Large intestine (tissue), 3 donors: ENCODE results near the gene PINK1. TPM values are rescaled to one million over a fixed set of nuclear protein-coding genes. Genes with fewer than 3 reads are reported as not detected.

Experiments used
- DNase-seq, 2 donors: peaks; one replicate each; pipeline versions ENCODE4 v3.0.0 to v3.0.0-alpha.2; 2013
- H3K27ac ChIP-seq: one replicate; pipeline ENCODE4 v1.5.1; 2013; ENCODE audit warnings: low read length
- H3K27me3 ChIP-seq: 2 replicates; pipeline ENCODE4 v1.6.1; 2013; ENCODE audit warnings: low read length; ENCODE audit not compliant: control insufficient read depth, insufficient read depth
- H3K36me3 ChIP-seq: 2 replicates; pipeline ENCODE4 v1.6.1; 2013; ENCODE audit warnings: low read length; ENCODE audit not compliant: control insufficient read depth, insufficient read depth
- H3K4me1 ChIP-seq: one replicate; pipeline ENCODE4 v1.6.1; 2013; ENCODE audit warnings: low read length; ENCODE audit not compliant: control insufficient read depth, insufficient read depth
- H3K4me3 ChIP-seq: one replicate; pipeline ENCODE4 v1.5.1; 2013; ENCODE audit warnings: low read length
- H3K9me3 ChIP-seq: one replicate; pipeline ENCODE4 v1.6.1; 2013; ENCODE audit warnings: mild to moderate bottlenecking, low read depth, low read length, moderate library complexity; ENCODE audit not compliant: control insufficient read depth
- WGBS: methylation state at CpG from one replicate; pipeline ENCODE4 v1.1.5; 2013; ENCODE audit warnings: low lambda C conversion rate; ENCODE audit not compliant: insufficient coverage; 5-methylcytosine and 5-hydroxymethylcytosine counted together
- polyA plus RNA-seq: library from polyadenylated mRNA; unstranded; fragments of 120-200 nt; gene quantifications from one replicate; pipeline ENCODE4 v1.2.1, GENCODE V29; 2013

The PINK1 gene
- polyA plus RNA-seq, 1 donor, result 36.3 TPM

DNA sequence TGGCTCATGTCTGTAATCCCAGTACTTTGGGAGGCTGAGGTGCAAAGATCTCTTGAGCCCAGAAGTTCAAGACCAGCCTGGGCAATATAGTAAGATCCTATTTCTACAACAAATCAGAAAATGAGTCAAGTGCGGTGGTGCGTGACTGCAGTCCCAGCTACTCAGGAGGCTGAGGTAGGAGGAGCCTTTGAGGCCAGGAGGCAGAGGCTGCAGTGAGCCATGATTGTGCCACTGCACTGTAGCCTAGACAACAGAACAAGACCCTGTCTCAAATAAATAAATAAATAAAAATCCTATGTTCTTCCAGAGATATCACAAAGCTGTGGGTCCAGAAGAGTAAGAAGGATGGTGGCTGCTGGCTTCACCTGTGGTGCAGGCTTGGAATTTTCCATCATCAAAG lies 22.3 kb upstream of the PINK1 start:
- peaks cover 13% of the 10 kb centered on the region for H3K4me1 ChIP-seq
- no CpG with 5 or more reads among the region's 2 CpGs for WGBS
- no peak overlapping the region for H3K27ac ChIP-seq
- H3K9me3 ChIP-seq, result no peaks in the 10 kb centered on the region
- no peaks in the 10 kb centered on the region for H3K27me3 ChIP-seq
- H3K36me3 ChIP-seq, result no peaks in the 10 kb centered on the region
- no peak for DNase-seq
- H3K4me3 ChIP-seq, result no peak overlapping the region

DNA sequence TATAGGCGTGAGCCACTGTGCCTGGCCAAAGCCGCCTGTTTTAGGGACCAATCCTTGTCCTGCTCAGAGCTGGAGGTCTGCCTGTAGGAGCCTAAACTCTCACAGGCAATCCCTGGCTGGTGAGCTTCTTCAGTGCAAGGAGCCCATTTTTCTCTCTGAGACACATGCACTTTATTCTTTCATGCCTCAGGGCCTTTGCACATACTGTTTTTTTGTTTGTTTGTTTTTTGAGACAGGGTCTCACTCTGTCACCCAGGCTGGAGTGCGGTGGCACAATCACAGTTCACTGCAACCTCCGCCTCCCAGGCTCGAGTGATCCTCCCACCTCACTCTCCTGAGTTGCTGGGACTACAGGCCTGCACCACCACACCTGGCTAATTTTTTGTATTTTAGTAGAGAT lies 21.6 kb upstream of the PINK1 start:
- Histone ChIP-seq H3K27ac (no peak overlapping the region), H3K36me3 (no peaks in the 10 kb centered on the region), H3K9me3 (no peaks in the 10 kb centered on the region), H3K27me3 (no peaks in the 10 kb centered on the region), H3K4me1 (peaks cover 13% of the 10 kb centered on the region), H3K4me3 (no peak overlapping the region)
- DNase-seq, result no peak
- WGBS, result 100% methylated on average over 1 of the region's 5 CpGs

DNA sequence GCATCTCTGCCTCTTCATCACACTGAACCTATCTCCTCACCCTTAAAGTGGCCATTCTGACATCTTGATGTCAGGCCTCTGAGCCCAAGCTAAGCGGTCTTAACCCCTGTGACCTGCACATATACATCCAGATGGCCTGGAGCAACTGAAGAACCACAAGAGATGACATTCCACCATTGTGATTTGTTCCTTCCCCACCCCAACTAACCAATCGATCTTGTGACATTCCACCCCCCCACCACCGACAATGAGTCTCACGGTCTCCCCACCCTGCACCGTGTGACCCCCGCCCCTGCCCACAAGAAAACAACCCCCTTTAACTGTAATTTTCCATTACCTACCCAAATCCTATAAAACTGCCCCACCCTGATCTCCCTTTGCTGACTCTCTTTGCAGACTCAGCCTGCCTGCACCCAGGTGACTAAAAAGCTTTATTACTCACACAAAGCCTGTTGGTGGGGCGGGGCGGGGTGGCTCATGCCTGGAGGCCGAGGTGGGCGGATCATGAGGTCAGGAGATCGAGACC lies 21.0 kb upstream of the PINK1 start:
- Histone ChIP-seq H3K27me3 (no peaks in the 10 kb centered on the region), H3K4me1 (peaks cover 13% of the 10 kb centered on the region), H3K27ac (no peak overlapping the region), H3K9me3 (no peaks in the 10 kb centered on the region), H3K4me3 (no peak overlapping the region), H3K36me3 (no peaks in the 10 kb centered on the region)
- no peak for DNase-seq
- 71% methylated on average over 3 of the region's 11 CpGs for WGBS

DNA sequence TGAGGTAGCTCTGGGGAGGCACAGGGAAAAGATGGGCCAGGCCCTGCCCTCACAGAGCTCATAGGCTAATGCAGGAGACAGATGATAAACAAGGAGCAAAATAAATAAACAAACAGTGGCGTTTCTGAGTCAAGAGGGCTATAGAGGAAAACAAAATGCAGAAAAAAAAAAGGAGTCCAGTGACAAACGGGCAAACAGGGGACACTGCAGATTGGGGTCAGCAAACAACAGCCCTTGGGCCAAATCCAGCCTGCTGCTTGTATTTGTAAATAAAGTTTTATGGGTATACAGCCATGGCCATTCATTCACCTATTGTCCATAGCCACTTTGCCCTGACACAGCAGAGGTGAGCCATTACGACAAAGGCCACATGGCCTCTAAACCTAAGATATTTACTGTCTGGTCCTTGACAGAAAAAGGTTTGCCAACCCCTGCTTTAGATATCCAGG lies 19.1 kb upstream of the PINK1 start:
- Histone ChIP-seq H3K9me3 (no peaks in the 10 kb centered on the region), H3K27ac (peak overlapping the region; percentile 79), H3K27me3 (no peaks in the 10 kb centered on the region), H3K36me3 (no peaks in the 10 kb centered on the region), H3K4me3 (no peak overlapping the region), H3K4me1 (peaks cover 16% of the 10 kb centered on the region)
- WGBS, result 63% methylated on average over 3 of the region's 3 CpGs
- no peak for DNase-seq

DNA sequence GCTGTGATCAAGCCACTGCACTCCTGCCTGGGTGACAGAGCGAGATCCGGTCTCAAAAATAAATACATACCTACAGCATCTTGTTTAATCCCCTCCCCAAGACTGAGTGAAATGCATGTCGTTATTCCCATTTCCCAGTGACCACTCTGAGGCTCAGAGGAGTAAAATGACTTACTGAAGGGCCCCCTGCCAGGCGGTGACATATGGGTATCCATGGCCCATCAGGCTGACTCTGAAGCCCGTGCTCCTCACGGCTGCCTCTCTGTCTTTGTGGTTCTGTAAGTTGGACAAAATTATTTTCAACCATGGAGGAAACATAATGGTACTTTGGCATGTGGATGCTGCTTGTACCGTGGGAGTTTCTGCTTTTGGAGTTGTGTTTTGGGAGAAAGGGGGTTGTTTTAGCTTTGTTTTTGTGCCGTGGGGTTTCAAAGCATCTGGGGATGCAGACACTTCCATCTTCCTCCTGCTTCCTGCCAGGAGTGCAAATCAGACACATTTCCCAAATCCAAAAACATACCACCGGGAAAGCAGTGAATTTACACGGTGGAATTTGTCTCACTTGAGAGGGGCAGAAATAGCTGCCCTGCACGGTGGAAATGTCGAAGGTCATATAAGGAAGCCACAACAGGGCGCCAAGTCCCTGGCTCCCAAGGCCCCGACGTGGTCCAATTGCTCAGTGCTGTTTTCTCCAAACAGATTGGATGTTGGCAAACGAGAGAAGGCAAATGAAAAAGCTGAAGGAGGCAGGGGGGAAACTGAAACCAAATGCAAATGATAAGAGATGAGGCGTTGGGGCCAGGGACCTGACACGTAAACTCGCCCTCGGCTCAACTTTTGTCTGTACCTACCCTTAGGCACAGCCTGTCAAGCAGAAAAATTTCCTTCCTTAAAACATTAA lies 17.1 kb upstream of the PINK1 start:
- DNase-seq, result peak in 1 of 2 donors; percentile 16
- Histone ChIP-seq H3K4me1 (peaks cover 16% of the 10 kb centered on the region), H3K36me3 (no peaks in the 10 kb centered on the region), H3K27me3 (no peaks in the 10 kb centered on the region), H3K4me3 (no peak overlapping the region), H3K9me3 (no peaks in the 10 kb centered on the region), H3K27ac (no peak overlapping the region)
- 7% methylated on average over 3 of the region's 20 CpGs for WGBS

DNA sequence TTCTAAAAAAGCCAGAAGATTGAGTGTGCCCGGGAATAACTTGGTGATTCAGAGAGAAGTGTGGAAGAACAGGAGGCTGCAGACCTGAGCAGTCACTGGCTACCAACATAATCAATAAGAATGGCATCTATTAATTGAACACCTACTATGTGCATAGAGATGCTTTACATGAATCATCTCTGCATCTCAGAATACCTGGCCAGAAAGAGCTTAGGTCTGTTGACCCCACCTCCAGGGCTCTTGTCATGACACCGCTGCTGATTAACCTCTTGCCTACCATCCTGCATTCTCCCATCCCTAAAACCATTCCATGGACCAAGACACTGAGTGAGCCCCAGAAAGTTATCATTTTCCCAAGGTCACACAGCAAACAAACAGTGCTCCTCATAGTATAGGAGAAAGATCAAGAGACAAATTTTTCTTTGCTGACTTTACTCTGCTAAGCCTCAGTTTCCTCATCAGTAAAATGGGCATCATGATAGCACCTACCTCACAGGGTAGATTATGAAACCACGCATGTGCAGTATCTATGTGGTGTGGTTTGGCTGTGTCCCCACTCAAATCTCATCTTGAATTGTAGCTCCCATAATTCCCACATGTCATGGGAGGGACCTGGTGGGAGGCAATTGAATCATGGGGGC lies 16.3 kb upstream of the PINK1 start:
- H3K4me1 ChIP-seq, result peaks cover 16% of the 10 kb centered on the region
- no peak overlapping the region for H3K4me3 ChIP-seq
- H3K27ac ChIP-seq, result no peak overlapping the region
- H3K36me3 ChIP-seq, result no peaks in the 10 kb centered on the region
- no peaks in the 10 kb centered on the region for H3K27me3 ChIP-seq
- no peaks in the 10 kb centered on the region for H3K9me3 ChIP-seq
- DNase-seq, result no peak
- no CpG with 5 or more reads among the region's 3 CpGs for WGBS

DNA sequence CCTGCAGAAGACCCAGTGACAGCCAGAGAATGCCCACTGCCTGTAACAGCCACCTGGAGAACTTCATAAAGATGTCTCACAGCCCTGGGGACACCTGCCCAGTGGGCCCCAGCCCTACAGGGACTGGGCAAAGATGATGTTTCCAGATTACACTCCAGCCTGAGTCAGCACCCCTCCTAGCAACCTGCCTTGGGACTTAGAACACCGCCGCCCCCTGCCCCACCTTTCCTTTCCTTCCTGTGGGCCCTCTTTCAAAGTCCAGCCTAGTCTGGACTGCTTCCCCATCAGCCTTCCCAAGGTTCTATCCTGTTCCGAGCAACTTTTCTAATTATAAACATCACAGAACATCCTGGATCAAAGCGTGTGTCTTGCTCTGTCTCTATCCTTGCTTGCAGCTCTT lies 14.7 kb upstream of the PINK1 start:
- Histone ChIP-seq H3K27me3 (no peaks in the 10 kb centered on the region), H3K4me1 (peaks cover 9% of the 10 kb centered on the region), H3K27ac (no peak overlapping the region), H3K9me3 (no peaks in the 10 kb centered on the region), H3K36me3 (no peaks in the 10 kb centered on the region), H3K4me3 (no peak overlapping the region)
- DNase-seq, result peak; percentile 17 to 19
- no CpG with 5 or more reads among the region's 4 CpGs for WGBS

DNA sequence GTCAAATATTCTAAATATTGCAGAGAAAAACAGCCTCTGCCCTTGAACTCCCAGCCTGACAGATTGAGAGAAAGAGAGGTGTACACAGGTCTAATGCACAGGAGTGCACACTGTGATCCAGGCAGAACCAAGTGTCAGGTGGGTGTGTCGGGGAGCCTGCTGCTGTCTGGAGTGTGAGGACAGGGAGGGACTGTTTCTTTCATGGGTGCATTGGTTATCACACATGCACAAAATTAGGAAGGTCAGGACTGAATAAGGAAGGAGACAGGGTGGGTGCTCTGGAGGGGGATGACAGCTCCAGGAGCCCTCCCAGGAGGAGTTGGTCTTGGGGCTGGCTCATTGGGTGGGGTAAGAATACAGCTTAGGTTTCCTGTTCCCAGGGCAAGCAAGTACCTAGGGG lies 13.3 kb upstream of the PINK1 start:
- Histone ChIP-seq H3K27ac (no peak overlapping the region), H3K9me3 (no peaks in the 10 kb centered on the region), H3K27me3 (no peaks in the 10 kb centered on the region), H3K36me3 (no peaks in the 10 kb centered on the region), H3K4me1 (peaks cover 3% of the 10 kb centered on the region), H3K4me3 (no peak overlapping the region)
- DNase-seq, result no peak
- no CpG with 5 or more reads among the region's 1 CpG for WGBS

DNA sequence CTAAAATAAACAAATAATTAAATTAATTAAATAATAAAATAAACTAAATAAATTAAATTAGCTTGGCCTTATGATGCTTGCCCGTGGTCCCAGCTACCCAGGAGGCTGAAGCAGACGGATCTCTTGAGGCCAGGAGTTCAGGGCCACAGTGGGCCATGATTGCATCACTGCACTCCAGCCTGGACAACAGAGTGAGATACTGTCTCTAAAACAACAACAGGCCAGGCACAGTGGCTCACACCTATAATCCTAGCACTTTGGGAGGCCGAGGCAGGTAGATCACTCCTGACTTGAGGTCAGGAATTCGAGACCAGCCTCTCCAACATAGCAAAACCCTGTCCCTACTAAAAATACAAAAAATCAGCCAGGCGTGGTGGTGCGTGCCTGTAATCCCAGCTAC lies 12.2 kb upstream of the PINK1 start:
- Histone ChIP-seq H3K4me3 (no peak overlapping the region), H3K27me3 (peaks cover 5% of the 10 kb centered on the region), H3K27ac (no peak overlapping the region), H3K4me1 (peaks cover 3% of the 10 kb centered on the region), H3K36me3 (no peaks in the 10 kb centered on the region), H3K9me3 (no peaks in the 10 kb centered on the region)
- WGBS, result no CpG with 5 or more reads among the region's 6 CpGs
- DNase-seq, result no peak

DNA sequence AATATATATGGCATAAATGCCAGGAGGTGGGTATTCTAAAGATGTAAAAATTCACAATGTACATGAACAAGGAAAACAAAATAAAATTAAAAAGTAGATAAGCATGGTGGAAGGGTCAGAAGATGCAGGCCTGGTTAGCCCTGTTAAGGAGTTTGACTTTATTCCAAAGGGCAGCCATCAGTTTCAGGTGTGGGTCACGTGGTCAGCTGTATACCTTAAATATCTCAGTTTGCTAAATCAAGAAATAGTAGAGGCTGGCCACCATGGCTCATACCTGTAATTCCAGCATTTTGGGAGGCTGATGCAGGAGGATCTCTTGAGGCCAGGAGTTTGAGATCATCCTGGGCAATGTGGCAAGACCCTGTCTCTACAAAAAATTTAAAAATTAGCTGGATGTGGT lies 8.5 kb upstream of the PINK1 start:
- H3K4me3 ChIP-seq, result no peak overlapping the region
- no peak overlapping the region for H3K27ac ChIP-seq
- H3K4me1 ChIP-seq, result no peaks in the 10 kb centered on the region
- H3K9me3 ChIP-seq, result no peaks in the 10 kb centered on the region
- WGBS, result no CpG with 5 or more reads among the region's 1 CpG
- H3K36me3 ChIP-seq, result no peaks in the 10 kb centered on the region
- no peak for DNase-seq
- H3K27me3 ChIP-seq, result peaks cover 14% of the 10 kb centered on the region
